ENCODE results near the gene PPIL6.

The PPIL6 gene

DNA sequence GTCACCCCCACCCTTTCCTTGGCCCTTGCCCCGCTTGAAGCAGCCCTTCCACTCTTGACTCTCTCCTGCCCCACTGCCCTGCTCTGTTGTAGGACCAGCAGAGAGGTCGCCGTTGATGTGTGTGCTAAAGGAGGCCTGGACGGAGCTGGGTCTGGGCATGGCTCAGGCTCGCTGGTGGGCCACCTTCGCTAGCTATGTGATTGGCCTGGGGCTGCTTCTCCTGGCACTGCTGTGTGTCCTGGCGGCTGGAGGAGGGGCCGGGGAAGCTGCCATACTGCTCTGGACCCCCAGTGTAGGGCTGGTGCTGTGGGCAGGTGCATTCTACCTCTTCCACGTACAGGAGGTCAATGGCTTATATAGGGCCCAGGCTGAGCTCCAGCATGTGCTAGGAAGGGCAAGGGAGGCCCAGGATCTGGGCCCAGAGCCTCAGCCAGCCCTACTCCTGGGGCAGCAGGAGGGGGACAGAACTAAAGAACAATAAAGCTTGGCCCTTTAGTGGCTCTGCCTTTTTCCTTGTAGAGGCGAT, 3.1 kb upstream of the PPIL6 start:
- TF ChIP-seq, protein P1, sequence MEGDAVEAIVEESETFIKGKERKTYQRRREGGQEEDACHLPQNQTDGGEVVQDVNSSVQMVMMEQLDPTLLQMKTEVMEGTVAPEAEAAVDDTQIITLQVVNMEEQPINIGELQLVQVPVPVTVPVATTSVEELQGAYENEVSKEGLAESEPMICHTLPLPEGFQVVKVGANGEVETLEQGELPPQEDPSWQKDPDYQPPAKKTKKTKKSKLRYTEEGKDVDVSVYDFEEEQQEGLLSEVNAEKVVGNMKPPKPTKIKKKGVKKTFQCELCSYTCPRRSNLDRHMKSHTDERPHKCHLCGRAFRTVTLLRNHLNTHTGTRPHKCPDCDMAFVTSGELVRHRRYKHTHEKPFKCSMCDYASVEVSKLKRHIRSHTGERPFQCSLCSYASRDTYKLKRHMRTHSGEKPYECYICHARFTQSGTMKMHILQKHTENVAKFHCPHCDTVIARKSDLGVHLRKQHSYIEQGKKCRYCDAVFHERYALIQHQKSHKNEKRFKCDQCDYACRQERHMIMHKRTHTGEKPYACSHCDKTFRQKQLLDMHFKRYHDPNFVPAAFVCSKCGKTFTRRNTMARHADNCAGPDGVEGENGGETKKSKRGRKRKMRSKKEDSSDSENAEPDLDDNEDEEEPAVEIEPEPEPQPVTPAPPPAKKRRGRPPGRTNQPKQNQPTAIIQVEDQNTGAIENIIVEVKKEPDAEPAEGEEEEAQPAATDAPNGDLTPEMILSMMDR (IDR thresholded peaks at IDR 0.05; ENCODE audit: borderline replicate concordance, insufficient read depth, low read depth, low read length): no peak
- H3K4me3 ChIP-seq (ENCODE audit: low read depth, low read length): no peak overlapping the region

DNA sequence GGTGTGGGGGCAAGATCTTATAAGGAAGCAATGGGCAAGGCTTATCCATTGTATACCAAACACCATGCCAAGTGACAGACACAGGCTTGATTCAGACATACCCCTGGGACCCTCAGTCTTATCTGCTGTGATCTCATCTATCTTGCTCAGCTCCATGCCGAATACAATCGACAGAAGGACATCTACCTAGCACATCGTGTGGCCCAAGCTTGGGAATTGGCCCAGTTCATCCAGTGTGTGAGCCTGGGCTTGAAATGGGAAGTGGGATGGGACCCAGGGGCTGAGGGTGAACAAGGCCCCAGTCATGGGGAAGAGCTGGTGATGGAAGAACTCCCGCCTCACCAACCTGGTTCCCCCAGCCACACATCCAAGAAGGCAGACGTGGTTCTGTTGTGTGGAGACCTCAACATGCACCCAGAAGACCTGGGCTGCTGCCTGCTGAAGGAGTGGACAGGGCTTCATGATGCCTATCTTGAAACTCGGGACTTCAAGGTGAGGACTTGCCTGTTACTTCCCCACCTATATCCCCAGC, 2.0 kb upstream of the PPIL6 start:
- TF ChIP-seq, protein P1 (IDR thresholded peaks at IDR 0.05; ENCODE audit: borderline replicate concordance, insufficient read depth, low read depth, low read length): no peak
- no peak overlapping the region for H3K4me3 ChIP-seq (ENCODE audit: low read depth, low read length)

DNA sequence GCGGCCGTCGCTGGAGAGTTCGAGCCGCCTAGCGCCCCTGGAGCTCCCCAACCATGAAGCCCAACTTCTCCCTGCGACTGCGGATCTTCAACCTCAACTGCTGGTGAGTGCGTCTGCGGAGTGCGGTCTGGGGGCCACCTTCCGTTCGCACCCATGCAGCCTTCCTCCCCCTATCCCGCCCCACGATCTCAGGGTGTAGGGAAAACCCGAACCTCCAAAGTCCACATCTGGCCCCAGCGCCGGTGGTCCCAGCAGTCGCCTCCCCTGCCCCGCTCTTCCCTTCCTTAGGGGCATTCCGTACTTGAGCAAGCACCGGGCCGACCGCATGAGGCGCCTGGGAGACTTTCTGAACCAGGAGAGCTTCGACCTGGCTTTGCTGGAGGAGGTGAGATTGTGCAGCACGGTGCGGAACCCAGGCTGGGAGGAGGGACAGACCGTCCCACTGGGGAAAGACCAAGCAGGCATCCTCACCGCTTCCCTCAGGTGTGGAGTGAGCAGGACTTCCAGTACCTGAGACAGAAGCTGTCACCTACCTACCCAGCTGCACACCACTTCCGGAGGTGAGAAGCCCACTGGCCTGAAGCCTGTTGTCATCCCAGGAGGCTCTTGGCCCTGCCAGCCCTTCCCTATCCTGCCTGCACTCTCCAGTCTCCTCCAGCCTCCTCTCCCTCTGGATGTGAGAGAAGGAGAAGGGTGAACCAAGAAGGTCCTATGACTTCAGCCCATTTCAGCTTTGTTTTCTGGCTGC, 815 bp upstream of the PPIL6 start:
- TF ChIP-seq, protein P1 (IDR thresholded peaks at IDR 0.05; ENCODE audit: borderline replicate concordance, insufficient read depth, low read depth, low read length): no peak
- H3K4me3 ChIP-seq (ENCODE audit: low read depth, low read length): peak overlapping the region; percentile 96

DNA sequence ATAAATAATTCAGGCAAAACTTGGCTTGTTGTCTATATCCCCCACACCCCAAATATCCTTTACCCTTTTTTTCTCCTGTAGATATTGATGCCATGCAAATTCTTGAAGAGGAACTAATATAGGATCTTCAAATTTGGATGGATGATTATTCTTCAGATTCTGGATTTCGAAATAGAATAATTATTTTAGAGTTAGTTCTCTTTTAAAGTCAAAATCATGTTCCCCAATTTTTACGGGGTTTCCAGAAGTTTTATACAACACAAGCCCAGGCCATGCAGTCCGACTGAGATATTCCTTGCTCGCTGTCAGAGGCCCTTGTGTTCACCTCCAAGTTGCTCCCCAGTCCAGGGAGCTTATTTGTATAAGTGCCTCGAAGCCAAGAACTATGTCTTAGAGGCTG, 4.4 kb downstream of the PPIL6 start:
- TF ChIP-seq, protein P1 (IDR thresholded peaks at IDR 0.05; ENCODE audit: borderline replicate concordance, insufficient read depth, low read depth, low read length): no peak
- no peak overlapping the region for H3K4me3 ChIP-seq (ENCODE audit: low read depth, low read length)

DNA sequence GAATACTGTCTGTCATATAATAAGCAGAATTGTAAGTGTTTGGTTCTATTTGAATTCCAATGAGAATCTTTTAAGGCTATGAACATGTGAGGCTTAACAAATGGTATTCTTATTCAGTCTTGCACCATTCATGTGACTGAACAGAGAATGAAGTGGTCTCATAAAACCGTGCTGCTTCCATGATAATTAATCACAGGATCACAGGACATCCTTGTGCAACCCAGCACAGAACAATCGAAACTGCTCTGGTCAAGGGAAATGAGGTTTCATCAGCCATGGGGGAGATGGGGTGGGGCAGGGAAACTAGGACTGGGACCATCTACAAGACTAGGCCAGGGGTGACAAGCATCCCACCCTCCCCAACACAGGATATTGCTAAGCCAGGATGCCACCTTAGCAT, 6.0 kb downstream of the PPIL6 start:
- no peak overlapping the region for H3K4me3 ChIP-seq (ENCODE audit: low read depth, low read length)
- TF ChIP-seq, protein P1 (IDR thresholded peaks at IDR 0.05; ENCODE audit: borderline replicate concordance, insufficient read depth, low read depth, low read length): no peak

DNA sequence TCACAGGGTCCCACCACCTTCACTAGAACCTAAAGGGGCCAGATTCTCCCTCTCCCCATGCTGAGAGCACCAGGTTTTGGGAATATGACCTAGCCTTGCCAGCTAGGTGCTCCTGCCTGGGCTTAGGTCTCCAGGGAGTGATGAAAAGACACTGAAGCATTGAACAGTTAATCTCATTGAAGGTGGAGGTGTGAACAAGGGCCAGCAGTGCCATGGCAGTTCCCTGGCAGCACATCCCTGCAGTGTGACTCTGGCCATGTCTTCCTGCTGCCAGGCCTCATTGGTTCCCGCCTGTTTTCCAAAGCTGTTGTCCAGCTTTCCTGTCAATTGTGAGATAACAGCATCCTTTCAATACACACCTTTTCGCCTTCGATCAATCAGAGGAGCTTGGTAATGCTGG, 10.9 kb downstream of the PPIL6 start:
- no peak overlapping the region for H3K4me3 ChIP-seq (ENCODE audit: low read depth, low read length)
- TF ChIP-seq, protein P1 (IDR thresholded peaks at IDR 0.05; ENCODE audit: borderline replicate concordance, insufficient read depth, low read depth, low read length): no peak

Measured in GM12875 (cell line).